Fibroblast of skin of left biceps (primary cell): ENCODE results near the gene FBXO10.
A peak's percentile ranks its signal among the peaks of the same experiment; 100 is the strongest.
"Not testable (repeated sequence)": the region's sequence is repeated elsewhere in the genome, so short reads cannot be mapped to it uniquely, and the experiment has no call there.

Experiments
- DNase-seq, 2 experiments: peaks; one replicate each; pipeline ENCODE4 v3.0.0-alpha.2; 2013; ENCODE audit warnings: low read depth in 2 of 2

The FBXO10 gene

GRCh38 chr9:37575921-37576721, at the start of gene FBXO10:
TSS of gene FBXO10 (minus strand) at chr9:37576380. CDS start at chr9:37541768, 34,612 bp downstream.
- DNase-seq: peak in 1 of 2 experiments; percentile 21

GRCh38 chr9:37625758-37626147, 49.6 kb upstream of the FBXO10 start:
- no peak for DNase-seq

GRCh38 chr9:37625036-37625757, 49.0 kb upstream of the FBXO10 start:
- no peak for DNase-seq

GRCh38 chr9:37624073-37624472, 47.9 kb upstream of the FBXO10 start:
- DNase-seq: no peak

- no peak for DNase-seq
Measured at GRCh38 chr9:37623267-37623666, 47.1 kb upstream of the FBXO10 start.

GRCh38 chr9:37622462-37622861, 46.3 kb upstream of the FBXO10 start:
- peak in 1 of 2 experiments; percentile 13 for DNase-seq

GRCh38 chr9:37621273-37622121, 45.3 kb upstream of the FBXO10 start:
- no peak for DNase-seq

- DNase-seq: no peak
Measured at GRCh38 chr9:37620396-37620795, 44.2 kb upstream of the FBXO10 start.

GRCh38 chr9:37619806-37620205, 43.6 kb upstream of the FBXO10 start:
- no peak for DNase-seq

- peak; percentile 10 to 13 for DNase-seq
Measured at GRCh38 chr9:37618817-37619216, 42.6 kb upstream of the FBXO10 start.

GRCh38 chr9:37617832-37618231, 41.7 kb upstream of the FBXO10 start:
- DNase-seq: no peak

GRCh38 chr9:37617161-37617560, 41.0 kb upstream of the FBXO10 start:
- no peak for DNase-seq

GRCh38 chr9:37611961-37612360, 35.8 kb upstream of the FBXO10 start:
- DNase-seq: no peak

- no peak for DNase-seq
Measured at GRCh38 chr9:37611014-37611413, 34.8 kb upstream of the FBXO10 start.

- DNase-seq: no peak
Measured at GRCh38 chr9:37609735-37610397, 33.7 kb upstream of the FBXO10 start.

GRCh38 chr9:37608250-37608649, 32.1 kb upstream of the FBXO10 start:
- DNase-seq: no peak

GRCh38 chr9:37604296-37604695, 28.1 kb upstream of the FBXO10 start:
- DNase-seq: no peak

- no peak for DNase-seq
Measured at GRCh38 chr9:37602817-37603216, 26.6 kb upstream of the FBXO10 start.

GRCh38 chr9:37602061-37602460, 25.9 kb upstream of the FBXO10 start:
- DNase-seq: not testable (repeated sequence)

GRCh38 chr9:37596504-37596903, 20.3 kb upstream of the FBXO10 start:
- DNase-seq: no peak

GRCh38 chr9:37593883-37594448, 17.8 kb upstream of the FBXO10 start:
- DNase-seq: no peak
